Ammon's horn (tissue), 1 donor: ENCODE data around the gene ZNF644.
"Not testable (repeated sequence)": the region's sequence is repeated elsewhere in the genome, so short reads cannot be mapped to it uniquely, and the experiment has no call there.

Experiments
- DNase-seq: peaks from one replicate; pipeline ENCODE4 v3.0.0-alpha.2; 2016; ENCODE audit warnings: low spot score

The ZNF644 gene

GRCh38 chr1:91021686-91022517 is at the start of gene ZNF644:
ZNF644 (minus strand) TSS chr1:91022035; CDS start chr1:90982353, 39,682 bp downstream.
- DNase-seq = peak; percentile 95

GRCh38 chr1:91070298-91070697 is 48.5 kb upstream of the ZNF644 start:
- no peak for DNase-seq

GRCh38 chr1:91066538-91066937 is 44.7 kb upstream of the ZNF644 start:
- no peak for DNase-seq

GRCh38 chr1:91065337-91065736 is 43.5 kb upstream of the ZNF644 start:
- DNase-seq = no peak

GRCh38 chr1:91063403-91063802 is 41.6 kb upstream of the ZNF644 start:
- DNase-seq = not testable (repeated sequence)

GRCh38 chr1:91059157-91059556 is 37.3 kb upstream of the ZNF644 start:
- no peak for DNase-seq

GRCh38 chr1:91057784-91058183 is 35.9 kb upstream of the ZNF644 start:
- DNase-seq = peak; percentile 25

GRCh38 chr1:91054780-91055481 is 33.1 kb upstream of the ZNF644 start:
- DNase-seq = peak; percentile 51

- no peak for DNase-seq
Measured at GRCh38 chr1:91053630-91054029, 31.8 kb upstream of the ZNF644 start.

GRCh38 chr1:91049551-91049950 is 27.7 kb upstream of the ZNF644 start:
- not testable (repeated sequence) for DNase-seq

GRCh38 chr1:91046766-91047165 is 24.9 kb upstream of the ZNF644 start:
- DNase-seq = no peak

GRCh38 chr1:91045284-91045683 is 23.4 kb upstream of the ZNF644 start:
- DNase-seq = no peak

GRCh38 chr1:91044776-91045175 is 22.9 kb upstream of the ZNF644 start:
- DNase-seq = not testable (repeated sequence)

GRCh38 chr1:91042372-91042771 is 20.5 kb upstream of the ZNF644 start:
- not testable (repeated sequence) for DNase-seq

GRCh38 chr1:91038582-91038981 is 16.7 kb upstream of the ZNF644 start:
- no peak for DNase-seq

- DNase-seq = no peak
Measured at GRCh38 chr1:91036894-91037829, 15.3 kb upstream of the ZNF644 start.

- no peak for DNase-seq
Measured at GRCh38 chr1:91032349-91032748, 10.5 kb upstream of the ZNF644 start.

- DNase-seq = no peak
Measured at GRCh38 chr1:91031081-91031480, 9.2 kb upstream of the ZNF644 start.

GRCh38 chr1:91026777-91027176 is 4.9 kb upstream of the ZNF644 start:
- DNase-seq = no peak

GRCh38 chr1:91026320-91026719 is 4.5 kb upstream of the ZNF644 start:
- no peak for DNase-seq

- DNase-seq = peak; percentile 22
Measured at GRCh38 chr1:91024481-91025119, 2.8 kb upstream of the ZNF644 start.

- no peak for DNase-seq
Measured at GRCh38 chr1:91022518-91022929, 689 bp upstream of the ZNF644 start.
